Forelimb muscle (tissue), 1 donor: ENCODE data around the gene ASB12. TPM values are rescaled to one million over a fixed set of nuclear protein-coding genes. Genes with fewer than 3 reads are reported as not detected.

Source experiments
- DNase-seq: peaks from one replicate; pipeline ENCODE4 v3.0.0-alpha.2; 2013; ENCODE audit warnings: low read depth
- polyA plus RNA-seq: library from polyadenylated mRNA; unstranded; fragments of 120-200 nt; gene quantifications from one replicate; pipeline ENCODE4 v1.2.1, GENCODE V29; 2013; ENCODE audit not compliant: insufficient read length

The ASB12 gene
- polyA plus RNA-seq, 1 donor, result 33.8 TPM

GRCh38 chrX:64186974-64187761 is 43.2 kb downstream of the ASB12 start:
- DNase-seq, result no peak

DNA sequence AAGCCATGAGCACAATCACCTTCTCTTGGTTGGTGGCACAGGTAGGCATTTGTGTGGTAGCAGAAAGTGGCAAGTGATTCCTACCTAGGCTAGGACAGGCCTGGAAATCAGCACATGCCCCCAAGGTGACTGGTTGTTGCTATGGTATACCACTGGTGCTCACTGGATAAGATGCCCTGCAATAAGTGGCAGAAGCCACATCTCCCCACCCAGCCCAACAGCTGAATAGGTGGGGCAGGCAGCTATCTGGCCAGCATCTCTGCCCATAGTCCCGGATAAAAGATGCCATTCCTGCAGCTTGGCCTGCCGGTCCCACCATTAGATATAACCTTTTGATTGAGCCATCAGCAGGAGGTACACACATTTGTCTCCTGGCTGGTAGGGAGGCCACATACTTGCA is 46.0 kb downstream of the ASB12 start:
- DNase-seq, result no peak

DNA sequence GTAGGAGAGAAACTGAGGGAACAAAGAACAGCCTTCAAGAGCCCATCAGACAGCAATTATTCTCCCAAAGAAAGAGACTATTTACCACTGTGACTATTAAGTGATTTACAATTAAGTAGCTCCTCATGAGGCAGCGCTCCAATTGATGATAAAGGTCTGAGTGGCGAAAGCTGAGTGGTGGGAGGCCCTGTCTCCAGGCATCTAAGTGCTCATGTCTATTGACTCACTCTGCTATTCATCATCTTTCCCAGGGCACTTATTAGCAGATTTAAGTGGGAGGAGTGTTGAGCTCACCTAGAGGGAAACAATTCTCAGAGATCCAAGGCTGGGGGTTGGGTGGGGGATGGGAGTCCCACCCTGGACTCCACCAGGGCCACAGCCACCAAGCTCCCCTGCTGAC is 48.2 kb downstream of the ASB12 start:
- DNase-seq, result no peak

- no peak for DNase-seq
Observed at GRCh38 chrX:64176876-64177275, 53.5 kb downstream of the ASB12 start.

Other genes with a start within 250 kb of the ASB12 start
- gene AMER1, start 24.9 kb downstream of the ASB12 start, polyA plus RNA-seq, result 6.6 TPM
- gene MTMR8, start 164.8 kb upstream of the ASB12 start, polyA plus RNA-seq, result 1.3 TPM